Endometrial microvascular endothelial cells (primary cell): ENCODE measurements around the gene CLCA4. TPM values are rescaled to one million over a fixed set of nuclear protein-coding genes. Genes with fewer than 3 reads are reported as not detected.

ENCODE experiments used
- in situ Hi-C: cut with HindIII; loops from 2 replicates; pipeline ENCODE4 v1.10.0; 2017; ENCODE audit warnings: low sequenced_read_pairs, low pct_unique_long_range_greater_than_20kb; ENCODE audit errors: inconsistent ontology term
- total RNA-seq: library from RNA; depleted of rRNA; stranded (reverse); fragments of >200 nt; gene quantifications from one replicate; pipeline ENCODE4 v1.2.3, GENCODE V29; 2015; ENCODE audit errors: inconsistent ontology term

CLCA4 gene, protein sequence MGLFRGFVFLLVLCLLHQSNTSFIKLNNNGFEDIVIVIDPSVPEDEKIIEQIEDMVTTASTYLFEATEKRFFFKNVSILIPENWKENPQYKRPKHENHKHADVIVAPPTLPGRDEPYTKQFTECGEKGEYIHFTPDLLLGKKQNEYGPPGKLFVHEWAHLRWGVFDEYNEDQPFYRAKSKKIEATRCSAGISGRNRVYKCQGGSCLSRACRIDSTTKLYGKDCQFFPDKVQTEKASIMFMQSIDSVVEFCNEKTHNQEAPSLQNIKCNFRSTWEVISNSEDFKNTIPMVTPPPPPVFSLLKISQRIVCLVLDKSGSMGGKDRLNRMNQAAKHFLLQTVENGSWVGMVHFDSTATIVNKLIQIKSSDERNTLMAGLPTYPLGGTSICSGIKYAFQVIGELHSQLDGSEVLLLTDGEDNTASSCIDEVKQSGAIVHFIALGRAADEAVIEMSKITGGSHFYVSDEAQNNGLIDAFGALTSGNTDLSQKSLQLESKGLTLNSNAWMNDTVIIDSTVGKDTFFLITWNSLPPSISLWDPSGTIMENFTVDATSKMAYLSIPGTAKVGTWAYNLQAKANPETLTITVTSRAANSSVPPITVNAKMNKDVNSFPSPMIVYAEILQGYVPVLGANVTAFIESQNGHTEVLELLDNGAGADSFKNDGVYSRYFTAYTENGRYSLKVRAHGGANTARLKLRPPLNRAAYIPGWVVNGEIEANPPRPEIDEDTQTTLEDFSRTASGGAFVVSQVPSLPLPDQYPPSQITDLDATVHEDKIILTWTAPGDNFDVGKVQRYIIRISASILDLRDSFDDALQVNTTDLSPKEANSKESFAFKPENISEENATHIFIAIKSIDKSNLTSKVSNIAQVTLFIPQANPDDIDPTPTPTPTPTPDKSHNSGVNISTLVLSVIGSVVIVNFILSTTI
- not detected for total RNA-seq

DNA sequence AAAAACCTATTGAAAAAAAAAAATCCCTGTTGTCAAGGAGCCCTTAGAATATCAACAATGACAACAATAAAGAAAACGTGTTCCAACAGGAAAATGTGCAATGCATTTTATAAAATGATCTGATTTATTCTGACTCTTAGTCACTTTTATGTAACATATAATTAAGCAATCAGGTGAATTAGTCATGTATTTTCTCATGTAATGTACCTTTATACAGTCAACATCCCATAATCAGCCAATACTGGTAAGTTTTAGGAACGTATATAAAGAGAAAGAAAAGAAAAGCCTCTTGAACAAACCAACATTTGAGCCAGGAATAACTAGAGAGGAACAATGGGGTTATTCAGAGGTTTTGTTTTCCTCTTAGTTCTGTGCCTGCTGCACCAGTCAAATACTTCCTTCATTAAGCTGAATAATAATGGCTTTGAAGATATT lies at the start of gene CLCA4:
CLCA4 (plus strand) TSS at position 292 of the 435 bp plus-strand sequence; CDS start at position 334, 42 bp downstream.
- in situ Hi-C loops, result no loop called here

DNA sequence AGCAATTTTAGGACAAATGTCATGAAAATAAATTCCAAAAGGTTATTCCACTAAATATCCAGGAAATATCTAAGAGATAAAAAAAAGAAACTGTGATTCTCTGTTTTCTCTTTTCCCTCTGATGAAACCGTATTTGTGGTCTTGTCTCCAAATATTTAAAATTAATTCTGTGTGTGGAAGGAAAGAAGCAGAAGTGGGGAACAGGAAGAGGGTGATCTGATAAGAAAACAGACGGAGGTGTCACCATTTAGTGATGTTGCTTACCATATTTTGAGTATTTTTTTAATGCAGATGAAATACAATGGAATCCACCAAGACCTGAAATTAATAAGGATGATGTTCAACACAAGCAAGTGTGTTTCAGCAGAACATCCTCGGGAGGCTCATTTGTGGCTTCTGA lies 48.6 kb upstream of the CLCA4 start:
- in situ Hi-C loops, result no loop called here

DNA sequence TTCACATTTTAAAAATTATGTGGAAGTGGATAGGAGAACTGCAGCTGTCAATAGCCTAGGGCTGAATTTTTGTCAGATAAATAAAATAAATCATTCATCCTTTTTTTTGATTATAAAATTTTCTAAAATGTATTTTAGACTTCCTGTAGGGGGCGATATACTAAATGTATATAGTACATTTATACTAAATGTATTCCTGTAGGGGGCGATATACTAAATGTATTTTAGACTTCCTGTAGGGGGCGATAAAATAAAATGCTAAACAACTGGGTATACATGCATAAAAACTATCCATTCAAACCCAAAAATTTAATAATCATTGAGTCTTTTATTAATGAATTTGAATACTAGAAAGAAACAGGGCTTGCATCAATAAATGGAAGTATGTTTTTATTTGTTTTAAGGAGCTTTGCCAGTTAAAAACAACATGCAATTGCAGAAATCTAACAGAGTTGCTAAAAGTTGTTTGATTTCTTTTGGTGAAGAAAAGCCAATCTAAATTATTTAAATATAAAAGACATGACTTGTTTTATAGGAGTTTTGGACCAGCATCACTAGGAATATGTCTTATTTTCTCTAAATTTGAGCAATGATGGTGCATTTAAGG lies 46.8 kb upstream of the CLCA4 start:
- in situ Hi-C loops, result loop anchor here (25.0 kb wide), 1 partner anchor 187 kb away; no protein-coding TSS in a partner anchor

DNA sequence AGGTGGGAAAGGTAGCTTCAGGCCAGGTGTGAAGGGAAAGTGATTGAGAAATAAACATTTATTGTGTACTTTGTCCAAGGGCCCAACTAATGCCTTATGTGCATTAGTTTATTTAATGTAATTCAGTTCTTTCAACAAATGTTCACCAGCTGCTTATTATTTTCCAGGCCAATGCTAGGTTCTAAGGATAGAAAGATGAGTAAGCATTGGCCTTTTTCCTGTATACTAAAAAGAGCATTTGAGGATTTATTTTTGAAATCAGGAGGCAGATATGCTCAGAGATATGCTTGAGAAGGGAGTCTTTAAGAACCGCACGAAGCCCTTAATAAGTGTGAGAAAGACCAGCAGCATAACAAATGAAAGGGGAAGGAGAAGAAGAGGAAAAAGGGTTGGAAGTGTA lies 46.2 kb upstream of the CLCA4 start:
- in situ Hi-C loops, result loop anchor here (25.0 kb wide), 1 partner anchor 187 kb away; no protein-coding TSS in a partner anchor

DNA sequence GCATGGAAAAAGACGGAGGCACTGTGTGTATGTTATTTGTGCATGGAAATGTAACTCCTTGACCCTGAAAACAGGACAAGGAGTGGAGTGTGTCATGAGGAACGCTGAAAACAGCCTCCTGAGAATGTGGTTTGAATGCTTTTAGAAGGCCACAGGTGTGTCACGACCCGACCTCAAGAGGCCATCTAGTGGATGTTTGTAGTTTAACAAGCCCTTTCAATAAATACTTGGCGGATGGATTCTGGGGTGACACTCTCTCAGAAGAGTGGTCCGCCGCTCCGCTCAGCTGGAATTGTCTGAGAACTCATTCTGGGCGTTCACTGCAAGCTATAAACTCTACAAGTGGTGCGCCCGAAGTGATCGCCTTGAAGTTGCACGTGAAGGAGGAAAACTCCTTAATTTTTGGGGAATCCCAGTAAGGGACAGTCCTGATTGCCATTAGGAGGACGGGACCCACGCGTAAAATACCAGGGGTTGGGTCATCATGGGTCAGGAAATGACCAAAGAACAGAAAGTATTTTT lies 44.7 kb upstream of the CLCA4 start:
- in situ Hi-C loops, result loop anchor here (25.0 kb wide), 1 partner anchor 185 kb away; no protein-coding TSS in a partner anchor

DNA sequence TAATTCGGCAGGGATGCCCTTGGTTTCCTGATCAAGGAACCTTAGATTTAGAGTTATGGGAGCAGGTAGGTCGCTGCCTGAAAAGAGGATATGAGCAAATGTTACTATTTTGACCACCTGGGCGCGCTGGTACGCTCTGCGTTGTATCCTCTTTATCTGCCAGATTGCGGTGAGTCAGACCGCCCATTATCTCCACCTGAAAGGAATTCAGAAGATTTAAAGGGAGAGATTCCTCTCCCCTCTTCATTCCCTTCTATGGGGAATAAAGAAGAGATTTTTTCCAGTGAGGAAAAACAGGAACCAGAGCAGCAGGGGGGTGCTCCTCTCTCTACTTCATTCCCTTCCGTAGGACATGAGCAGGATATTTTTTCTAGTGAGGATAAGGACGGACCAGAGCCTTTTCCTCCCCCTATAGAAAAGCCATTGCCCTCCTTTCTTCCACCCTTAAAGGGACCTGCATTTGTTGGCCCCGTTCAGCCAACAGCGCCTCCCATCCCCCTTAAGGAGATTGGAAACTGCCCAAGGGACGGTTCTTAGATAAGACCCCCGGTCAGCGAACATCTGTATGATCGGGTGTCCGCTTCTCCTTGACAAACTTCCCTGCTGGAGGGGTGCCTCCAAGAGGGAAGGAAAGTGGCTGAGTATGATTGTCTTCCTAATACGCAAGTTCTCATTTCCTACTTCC lies 44.0 kb upstream of the CLCA4 start:
- in situ Hi-C loops, result loop anchor here (25.0 kb wide), 1 partner anchor 184 kb away; no protein-coding TSS in a partner anchor

DNA sequence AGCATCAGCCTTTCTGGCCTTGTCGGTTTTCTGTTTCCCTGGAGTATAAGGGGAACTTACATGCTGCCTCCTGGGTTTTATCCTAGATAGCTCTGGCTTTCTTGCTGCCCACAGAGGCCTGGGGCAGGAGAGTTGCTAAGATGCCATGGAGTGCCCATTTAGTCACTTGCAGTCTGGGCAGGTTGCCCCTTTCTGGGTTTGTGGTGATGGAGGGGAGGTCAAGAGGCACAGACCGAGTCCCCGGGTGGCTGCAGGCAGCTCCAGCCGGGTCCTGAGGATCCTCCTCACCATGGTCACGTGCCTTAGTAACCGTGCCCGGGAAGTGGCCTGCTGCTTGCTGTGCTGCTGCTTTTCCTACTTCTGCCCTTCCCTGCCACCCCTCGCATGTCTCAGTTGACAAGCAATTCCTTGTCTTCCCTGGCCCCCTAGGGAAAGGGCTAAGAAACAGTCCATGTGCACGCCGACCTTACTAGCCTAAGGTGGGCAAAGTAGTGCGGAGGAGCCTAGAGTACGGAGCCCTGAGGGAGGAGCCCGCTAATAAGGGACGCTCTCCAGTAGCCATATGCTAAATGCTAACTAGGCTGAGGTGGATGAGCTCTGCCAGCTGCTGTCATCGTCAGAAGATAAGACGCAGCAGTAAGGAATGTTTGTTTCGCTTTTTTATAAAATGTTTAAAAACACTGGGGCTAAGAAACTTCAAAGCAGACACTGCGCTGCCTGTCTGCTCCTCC lies 43.3 kb upstream of the CLCA4 start:
- in situ Hi-C loops, result loop anchor here (25.0 kb wide), 1 partner anchor 184 kb away; no protein-coding TSS in a partner anchor

DNA sequence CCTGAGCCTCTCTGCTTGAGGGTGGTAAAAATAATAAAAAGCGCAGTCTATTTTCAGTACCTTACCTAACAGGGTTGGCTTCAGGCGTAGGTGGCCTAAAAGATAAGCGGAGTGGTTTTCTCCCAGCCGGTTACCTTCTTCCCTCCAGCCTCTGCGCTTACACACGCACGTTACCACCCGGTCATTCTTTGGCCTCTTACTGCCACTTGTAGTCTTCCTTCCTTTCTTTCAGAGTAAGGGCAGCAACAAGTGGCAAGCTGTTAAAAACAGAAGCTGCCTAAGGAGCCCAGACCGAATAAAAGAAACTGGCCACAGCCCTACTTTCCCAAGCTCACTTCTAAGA lies 42.8 kb upstream of the CLCA4 start:
- in situ Hi-C loops, result loop anchor here (25.0 kb wide), 1 partner anchor 183 kb away; no protein-coding TSS in a partner anchor

DNA sequence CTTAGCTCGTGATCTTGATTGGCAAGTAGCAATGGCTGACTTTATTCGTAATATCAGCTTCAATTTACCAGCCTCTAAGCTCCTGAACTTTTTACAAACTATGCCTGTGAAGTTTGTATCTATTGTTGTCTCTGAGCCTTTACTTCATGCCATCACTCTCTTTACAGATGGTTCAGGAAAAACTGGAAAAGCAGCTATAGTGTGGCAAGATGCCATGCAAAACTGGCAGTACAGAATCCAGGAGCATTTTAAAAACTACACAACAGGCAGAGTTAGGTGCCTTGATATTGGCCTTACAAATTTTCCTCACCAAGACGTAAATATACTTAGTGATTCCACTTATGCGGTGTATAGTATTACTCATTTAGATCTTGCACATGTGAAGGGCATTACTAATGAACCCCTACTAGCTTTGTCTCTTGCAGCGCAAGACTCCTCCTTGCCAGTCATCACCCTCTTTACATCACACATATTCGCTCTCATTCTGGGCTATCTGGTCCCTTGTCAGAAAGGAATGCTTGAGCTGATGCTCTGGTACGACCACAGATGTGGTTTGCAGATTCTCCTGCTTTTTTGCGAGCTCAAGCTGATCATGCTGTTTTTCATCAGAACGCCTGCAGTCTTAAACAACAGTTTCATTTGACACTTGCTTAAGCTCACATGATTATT lies 41.8 kb upstream of the CLCA4 start:
- in situ Hi-C loops, result loop anchor here (25.0 kb wide), 1 partner anchor 182 kb away; no protein-coding TSS in a partner anchor

DNA sequence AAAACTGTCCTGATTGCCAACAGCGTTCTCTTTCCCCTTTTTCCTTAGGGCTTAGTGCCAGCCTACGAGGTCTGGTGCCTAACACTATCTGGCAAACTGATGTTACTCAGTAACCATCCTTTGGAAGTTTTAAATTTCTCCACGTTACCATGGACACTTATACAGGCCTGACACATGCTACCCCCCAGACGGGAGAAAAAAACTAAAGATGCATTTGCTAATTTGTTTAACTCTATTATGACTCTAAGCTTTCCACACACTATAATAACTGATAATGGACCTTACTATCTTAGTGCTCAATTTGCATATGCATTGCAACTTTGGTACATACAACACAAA lies 41.3 kb upstream of the CLCA4 start:
- in situ Hi-C loops, result loop anchor here (25.0 kb wide), 1 partner anchor 182 kb away; no protein-coding TSS in a partner anchor

DNA sequence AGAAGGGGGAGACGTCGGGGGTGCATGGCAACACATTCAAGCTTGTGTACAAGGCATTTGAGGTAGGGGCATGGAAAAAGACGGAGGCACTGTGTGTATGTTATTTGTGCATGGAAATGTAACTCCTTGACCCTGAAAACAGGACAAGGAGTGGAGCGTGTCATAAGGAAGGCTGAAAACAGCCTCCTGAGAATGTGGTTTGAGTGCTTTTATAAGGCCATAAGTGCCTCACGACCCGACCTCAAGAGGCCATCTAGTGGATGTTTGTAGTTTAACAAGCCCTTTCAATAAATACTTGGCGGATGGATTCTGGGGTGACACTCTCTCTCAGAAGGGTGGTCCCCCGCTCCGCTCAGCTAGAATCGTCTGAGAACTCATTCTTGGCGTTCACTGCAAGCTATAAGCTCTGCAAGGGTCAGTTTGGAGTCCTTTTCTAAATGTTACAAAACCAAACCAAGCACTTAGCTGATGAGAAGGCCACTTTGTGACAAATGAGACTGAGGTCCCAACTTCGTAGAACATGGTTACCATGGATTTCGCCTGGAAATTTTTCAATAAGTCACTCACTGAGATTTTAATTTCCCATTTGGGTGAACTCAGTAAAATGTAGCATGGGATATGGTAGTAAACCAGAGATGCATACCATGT lies 38.8 kb upstream of the CLCA4 start:
- in situ Hi-C loops, result loop anchor here (25.0 kb wide), 1 partner anchor 179 kb away; no protein-coding TSS in a partner anchor

DNA sequence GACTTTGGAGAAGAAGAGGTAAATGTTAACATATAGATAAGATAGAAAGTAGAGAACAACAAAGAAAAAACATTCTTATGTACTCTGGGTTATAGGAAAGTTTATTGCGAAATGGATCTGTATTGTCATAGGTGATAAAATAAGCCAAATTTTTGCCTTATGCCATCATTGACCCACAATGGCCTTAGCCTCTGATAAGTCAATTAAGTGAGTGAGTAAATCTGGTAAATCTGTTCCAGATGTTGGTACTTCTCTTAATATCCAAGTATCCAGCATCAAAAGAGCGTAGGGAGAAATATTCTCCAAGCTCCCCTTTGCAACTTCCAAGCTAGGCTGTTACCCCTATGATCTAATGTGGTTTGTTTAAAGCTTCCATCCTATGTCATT lies 38.3 kb upstream of the CLCA4 start:
- in situ Hi-C loops, result loop anchor here (25.0 kb wide), 1 partner anchor 179 kb away; no protein-coding TSS in a partner anchor

DNA sequence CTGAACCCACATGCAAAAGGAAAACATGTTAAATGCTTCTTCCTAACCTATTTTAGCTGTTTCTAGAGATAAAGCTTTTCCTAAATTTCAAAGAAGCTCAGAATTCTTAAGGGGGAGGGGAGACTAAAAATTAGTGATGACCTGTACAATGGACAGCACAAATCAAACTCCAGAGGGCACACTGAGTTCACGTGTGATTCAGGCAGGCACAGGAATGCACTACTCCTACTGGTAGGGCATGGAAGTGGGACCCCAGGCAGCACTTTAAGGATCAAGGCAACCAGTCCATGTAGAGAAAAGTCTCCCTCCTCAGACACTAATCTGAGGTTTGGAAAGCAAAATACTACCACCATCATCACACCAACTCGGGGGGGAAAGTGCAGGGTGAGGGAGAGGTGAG lies 31.3 kb upstream of the CLCA4 start:
- in situ Hi-C loops, result loop anchor here (25.0 kb wide), 1 partner anchor 172 kb away; no protein-coding TSS in a partner anchor

DNA sequence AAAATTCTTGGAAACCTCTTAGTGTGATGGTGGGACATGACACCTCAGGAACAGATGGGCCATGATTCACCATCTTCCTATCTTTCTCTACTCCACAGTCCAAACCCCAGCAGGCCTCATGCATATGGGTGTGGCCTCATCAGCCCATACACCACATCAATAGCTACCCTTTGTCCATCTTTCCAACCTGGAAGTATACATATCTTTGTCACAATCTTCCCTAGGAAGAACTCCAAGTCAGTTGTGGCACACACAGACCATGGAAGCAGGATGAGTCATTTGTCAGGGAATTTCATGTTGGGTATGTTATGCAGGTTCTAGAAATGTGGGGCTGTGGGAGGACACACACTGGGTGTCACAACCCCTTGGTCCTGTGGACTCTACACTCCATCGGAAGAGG lies 30.5 kb upstream of the CLCA4 start:
- in situ Hi-C loops, result loop anchor here (25.0 kb wide), 1 partner anchor 171 kb away; no protein-coding TSS in a partner anchor

DNA sequence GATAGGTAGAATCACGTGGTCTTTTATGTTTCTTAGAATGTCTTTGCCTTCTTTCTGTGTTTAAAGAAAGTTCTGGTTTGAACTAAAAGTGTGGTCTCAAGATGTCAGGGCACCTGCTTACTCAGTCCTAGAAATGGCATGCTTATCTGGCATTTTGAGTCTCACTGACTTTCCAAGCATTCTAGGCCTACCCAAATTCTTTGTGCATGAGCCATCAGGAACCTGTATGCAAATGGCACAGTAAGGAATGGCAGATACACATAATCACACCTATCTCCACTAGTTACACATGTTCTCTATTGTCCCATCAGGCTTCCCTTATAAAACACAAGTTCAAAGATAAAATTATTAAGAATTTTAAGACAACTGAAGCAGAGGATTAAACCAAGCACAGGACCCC lies 29.5 kb upstream of the CLCA4 start:
- in situ Hi-C loops, result loop anchor here (25.0 kb wide), 1 partner anchor 170 kb away; no protein-coding TSS in a partner anchor

DNA sequence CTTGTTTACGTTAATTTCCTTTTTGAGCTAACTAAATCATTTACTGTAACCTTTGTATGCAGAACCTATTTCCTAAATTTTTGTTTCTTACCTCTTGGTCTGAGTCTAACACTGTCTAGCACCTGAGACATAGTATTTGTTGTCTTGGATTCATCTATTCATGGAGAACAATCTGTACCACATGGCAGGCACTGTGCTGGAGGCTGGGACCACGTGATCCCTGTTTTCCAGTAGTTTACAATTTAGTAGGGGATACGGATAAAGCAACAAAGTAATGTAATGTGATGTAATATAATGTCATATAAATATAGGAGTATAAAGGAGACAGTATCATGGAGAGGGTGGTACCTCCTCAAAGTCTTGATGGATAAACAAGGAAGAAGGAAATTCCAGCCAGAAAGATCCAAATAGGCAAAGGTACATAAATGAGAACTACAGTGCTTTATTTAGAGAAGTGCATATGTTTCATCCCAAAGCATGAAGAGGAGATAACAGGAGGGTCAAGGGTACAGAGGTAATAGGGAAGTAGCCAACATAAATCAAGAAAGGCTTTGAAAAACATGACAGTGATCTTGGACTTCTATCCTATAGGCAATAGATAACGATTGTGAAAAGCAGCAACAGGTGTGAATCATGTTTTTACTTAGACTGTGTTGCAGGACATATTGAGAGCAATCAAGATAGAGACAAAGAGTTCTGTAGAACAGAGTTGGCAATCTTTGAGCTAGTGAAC lies 25.9 kb upstream of the CLCA4 start:
- in situ Hi-C loops, result loop anchor here (25.0 kb wide), 1 partner anchor 166 kb away; no protein-coding TSS in a partner anchor
